ENCODE data around the gene BCAN. TPM values are rescaled to one million over a fixed set of nuclear protein-coding genes. Genes with fewer than 3 reads are reported as not detected.

Gene BCAN
- total RNA-seq, 5 donors from 2014 or later (not counting 1 experiment from before 2014, with no cell fraction given) = not detected

GRCh38 chr1:156619582-156619955, 22.3 kb upstream of the BCAN start:
- no peaks in the 10 kb centered on the region for H3K9me3 Mint-ChIP-seq
- H3K27ac Mint-ChIP-seq = no peak overlapping the region
- Histone ChIP-seq H3K9me3 (no peaks in the 10 kb centered on the region), H3K4me1 (ENCODE audit: control insufficient read depth in 1 of 2, extremely low read depth in 1 of 2, insufficient read depth in 2 of 2, low read length in 2 of 2) (peaks cover 0 to 9% of the 10 kb centered on the region in 2 experiments), H3K27ac (ENCODE audit: low read length) (no peak overlapping the region), H3K4me3 (ENCODE audit: control insufficient read depth in 1 of 2, extremely low read depth in 1 of 2, low read length in 1 of 2) (no peak overlapping the region), H3K36me3 (ENCODE audit: control insufficient read depth in 2 of 2, extremely low read depth in 1 of 2, insufficient read depth in 1 of 2, low read length in 1 of 2) (no peaks in the 10 kb centered on the region), H3K27me3 (replicated peaks in 1 of 2; ENCODE audit: control insufficient read depth in 2 of 2, extremely low read depth in 1 of 2, insufficient read depth in 2 of 2, low read length in 1 of 2) (peaks cover 20 to 68% of the 10 kb centered on the region in 2 experiments)
- peaks cover 58 to 61% of the 10 kb centered on the region in 2 donors for H3K27me3 Mint-ChIP-seq
- ChIA-PET POLR2A (no interaction called here), CTCF (interaction anchor here in 1 of 2 donors (0.9 to 1.2 kb wide), 2 partner anchors 94 to 177 kb away, joined by 3 read pairs; no protein-coding TSS in a partner anchor)
- no peak for ATAC-seq (replicated peaks in 1 of 4)
- WGBS (ENCODE audit: insufficient coverage) = 43% methylated on average over 3 of the region's 6 CpGs
- no peak for DNase-seq
- no peak overlapping the region for H3K4me3 Mint-ChIP-seq
- H3K4me1 Mint-ChIP-seq = peaks cover 3 to 9% (median 6%) of the 10 kb centered on the region in 3 donors
- no peaks in the 10 kb centered on the region for H3K36me3 Mint-ChIP-seq

- peaks cover 19 to 72% of the 10 kb centered on the region in 2 experiments for H3K27me3 ChIP-seq (replicated peaks in 1 of 2; ENCODE audit: control insufficient read depth in 2 of 2, extremely low read depth in 1 of 2, insufficient read depth in 2 of 2, low read length in 1 of 2)
- H3K4me1 ChIP-seq (ENCODE audit: control insufficient read depth in 1 of 2, extremely low read depth in 1 of 2, insufficient read depth in 2 of 2, low read length in 2 of 2) = peaks cover 0 to 24% of the 10 kb centered on the region in 2 experiments
- no peak for ATAC-seq (replicated peaks in 1 of 4)
- Mint-ChIP-seq H3K36me3 (no peaks in the 10 kb centered on the region), H3K9me3 (no peaks in the 10 kb centered on the region), H3K4me1 (peaks cover 13 to 18% (median 14%) of the 10 kb centered on the region in 3 donors), H3K27me3 (peaks cover 58 to 65% of the 10 kb centered on the region in 2 donors), H3K27ac (no peak overlapping the region), H3K4me3 (peak overlapping the region in 2 of 3 donors; percentile 48 to 56)
- H3K9me3 ChIP-seq = no peaks in the 10 kb centered on the region
- CTCF ChIA-PET = interaction anchor here in 1 of 2 donors (0.6 to 1.0 kb wide), 2 partner anchors 67 to 152 kb away, joined by 3 read pairs; no protein-coding TSS in a partner anchor
- H3K4me3 ChIP-seq (ENCODE audit: control insufficient read depth in 1 of 2, extremely low read depth in 1 of 2, low read length in 1 of 2) = no peak overlapping the region
- POLR2A ChIA-PET = no interaction called here
- 100% methylated on average over 3 of the region's 6 CpGs for WGBS (ENCODE audit: insufficient coverage)
- H3K27ac ChIP-seq (ENCODE audit: low read length) = no peak overlapping the region
- no peak for DNase-seq
- H3K36me3 ChIP-seq (ENCODE audit: control insufficient read depth in 2 of 2, extremely low read depth in 1 of 2, insufficient read depth in 1 of 2, low read length in 1 of 2) = no peaks in the 10 kb centered on the region
These were observed 19.2 kb upstream of the BCAN start for GRCh38 chr1:156622581-156623297.

GRCh38 chr1:156623946-156624813, 17.7 kb upstream of the BCAN start:
- Histone ChIP-seq H3K27ac (ENCODE audit: low read length) (no peak overlapping the region), H3K36me3 (ENCODE audit: control insufficient read depth in 2 of 2, extremely low read depth in 1 of 2, insufficient read depth in 1 of 2, low read length in 1 of 2) (no peaks in the 10 kb centered on the region), H3K27me3 (replicated peaks in 1 of 2; ENCODE audit: control insufficient read depth in 2 of 2, extremely low read depth in 1 of 2, insufficient read depth in 2 of 2, low read length in 1 of 2) (peaks cover 19 to 66% of the 10 kb centered on the region in 2 experiments), H3K4me3 (ENCODE audit: control insufficient read depth in 1 of 2, extremely low read depth in 1 of 2, low read length in 1 of 2) (peak overlapping the region; percentile 35 to 69), H3K4me1 (ENCODE audit: control insufficient read depth in 1 of 2, extremely low read depth in 1 of 2, insufficient read depth in 2 of 2, low read length in 2 of 2) (peaks cover 0 to 24% of the 10 kb centered on the region in 2 experiments), H3K9me3 (no peaks in the 10 kb centered on the region)
- ATAC-seq (replicated peaks in 1 of 4) = peak; percentile 51 to 58 (median 53)
- no peak overlapping the region for H3K27ac Mint-ChIP-seq
- peaks cover 13 to 18% (median 14%) of the 10 kb centered on the region in 3 donors for H3K4me1 Mint-ChIP-seq
- WGBS (ENCODE audit: insufficient coverage) = 3% methylated on average over 86 of the region's 87 CpGs
- POLR2A ChIA-PET = no interaction called here
- CTCF ChIA-PET = interaction anchor here (0.8 to 1.4 kb wide), 9 partner anchors 12 to 123 kb away, joined by 3 to 10 read pairs (median 4); partner anchors contain the start of genes GPATCH4 (in 1 of the 2) and MEF2D (in 1 of the 2)
- DNase-seq = peak in 12 of 35 experiments; percentile 10 to 52 (median 32)
- peak overlapping the region; percentile 41 to 69 (median 58) for H3K4me3 Mint-ChIP-seq
- H3K9me3 Mint-ChIP-seq = no peaks in the 10 kb centered on the region
- H3K36me3 Mint-ChIP-seq = no peaks in the 10 kb centered on the region
- H3K27me3 Mint-ChIP-seq = peaks cover 58 to 65% of the 10 kb centered on the region in 2 donors

- peak in 2 of 35 experiments; percentile 17 to 25 for DNase-seq
- POLR2A ChIA-PET = no interaction called here
- 7% methylated on average over 50 of the region's 55 CpGs for WGBS (ENCODE audit: insufficient coverage)
These were observed 17.0 kb upstream of the BCAN start for GRCh38 chr1:156624814-156625435.

GRCh38 chr1:156625436-156626078, 16.4 kb upstream of the BCAN start:
- Histone ChIP-seq H3K36me3 (ENCODE audit: control insufficient read depth in 2 of 2, extremely low read depth in 1 of 2, insufficient read depth in 1 of 2, low read length in 1 of 2) (no peaks in the 10 kb centered on the region), H3K9me3 (no peaks in the 10 kb centered on the region), H3K4me3 (ENCODE audit: control insufficient read depth in 1 of 2, extremely low read depth in 1 of 2, low read length in 1 of 2) (peak overlapping the region; percentile 19 to 60), H3K4me1 (ENCODE audit: control insufficient read depth in 1 of 2, extremely low read depth in 1 of 2, insufficient read depth in 2 of 2, low read length in 2 of 2) (peaks cover 0 to 24% of the 10 kb centered on the region in 2 experiments), H3K27ac (ENCODE audit: low read length) (no peak overlapping the region), H3K27me3 (replicated peaks in 1 of 2; ENCODE audit: control insufficient read depth in 2 of 2, extremely low read depth in 1 of 2, insufficient read depth in 2 of 2, low read length in 1 of 2) (peaks cover 15 to 63% of the 10 kb centered on the region in 2 experiments)
- peak; percentile 61 to 75 (median 70) for ATAC-seq (replicated peaks in 1 of 4)
- POLR2A ChIA-PET = no interaction called here
- H3K27me3 Mint-ChIP-seq = peaks cover 47 to 59% of the 10 kb centered on the region in 2 donors
- peaks cover 13 to 17% (median 14%) of the 10 kb centered on the region in 3 donors for H3K4me1 Mint-ChIP-seq
- peak overlapping the region in 1 of 2 donors; percentile 15 for H3K27ac Mint-ChIP-seq
- CTCF ChIA-PET = interaction anchor here (0.7 to 1.0 kb wide), 2 partner anchors 12 to 55 kb away, joined by 3 read pairs; no protein-coding TSS in a partner anchor
- no peaks in the 10 kb centered on the region for H3K36me3 Mint-ChIP-seq
- WGBS (ENCODE audit: insufficient coverage) = 4% methylated on average over 28 of the region's 45 CpGs
- no peaks in the 10 kb centered on the region for H3K9me3 Mint-ChIP-seq
- peak; percentile 21 to 84 (median 56) for DNase-seq
- peak overlapping the region; percentile 67 to 69 (median 69) for H3K4me3 Mint-ChIP-seq

More at GRCh38 chr1:156624814-156625435, 17.0 kb upstream of the BCAN start:
- peaks cover 13 to 17% (median 14%) of the 10 kb centered on the region in 3 donors for H3K4me1 Mint-ChIP-seq
- Histone ChIP-seq H3K4me1 (ENCODE audit: control insufficient read depth in 1 of 2, extremely low read depth in 1 of 2, insufficient read depth in 2 of 2, low read length in 2 of 2) (peaks cover 0 to 24% of the 10 kb centered on the region in 2 experiments), H3K9me3 (no peaks in the 10 kb centered on the region), H3K4me3 (ENCODE audit: control insufficient read depth in 1 of 2, extremely low read depth in 1 of 2, low read length in 1 of 2) (peak overlapping the region; percentile 19 to 69), H3K27ac (ENCODE audit: low read length) (no peak overlapping the region), H3K27me3 (replicated peaks in 1 of 2; ENCODE audit: control insufficient read depth in 2 of 2, extremely low read depth in 1 of 2, insufficient read depth in 2 of 2, low read length in 1 of 2) (peaks cover 17 to 59% of the 10 kb centered on the region in 2 experiments), H3K36me3 (ENCODE audit: control insufficient read depth in 2 of 2, extremely low read depth in 1 of 2, insufficient read depth in 1 of 2, low read length in 1 of 2) (no peaks in the 10 kb centered on the region)
- CTCF ChIA-PET = interaction anchor here (0.6 to 1.4 kb wide), 10 partner anchors 14 to 124 kb away, joined by 3 to 10 read pairs (median 4); partner anchors contain the start of genes GPATCH4 (in 1 of the 2) and MEF2D (in 1 of the 2)
- peaks cover 52 to 63% of the 10 kb centered on the region in 2 donors for H3K27me3 Mint-ChIP-seq
- H3K36me3 Mint-ChIP-seq = no peaks in the 10 kb centered on the region
- peak in 3 of 4 experiments; percentile 10 to 28 (median 23) for ATAC-seq (replicated peaks in 1 of 4)
- H3K27ac Mint-ChIP-seq = no peak overlapping the region
- peak overlapping the region; percentile 49 to 69 (median 58) for H3K4me3 Mint-ChIP-seq
- H3K9me3 Mint-ChIP-seq = no peaks in the 10 kb centered on the region

All from T-cell (primary cell).